Superior temporal gyrus (tissue), 1 donor: Measurements from ENCODE around the gene LMBR1.

Experiments
- DNase-seq: peaks from one replicate; pipeline ENCODE4 v3.0.0-alpha.2; 2016; ENCODE audit errors: extremely low spot score

Gene LMBR1

GRCh38 chr7:156795415-156795814 is 97.6 kb downstream of the LMBR1 start:
- DNase-seq, result no peak

- no peak for DNase-seq
Measured at GRCh38 chr7:156793334-156793733, 99.6 kb downstream of the LMBR1 start.

- DNase-seq, result no peak
Measured at GRCh38 chr7:156792611-156793010, 100.4 kb downstream of the LMBR1 start.

GRCh38 chr7:156791241-156791640 is 101.7 kb downstream of the LMBR1 start:
- no peak for DNase-seq

- DNase-seq, result no peak
Measured at GRCh38 chr7:156790264-156790663, 102.7 kb downstream of the LMBR1 start.

- no peak for DNase-seq
Measured at GRCh38 chr7:156785998-156786543, 106.9 kb downstream of the LMBR1 start.

GRCh38 chr7:156783864-156784263 is 109.1 kb downstream of the LMBR1 start:
- DNase-seq, result no peak

- no peak for DNase-seq
Measured at GRCh38 chr7:156781972-156782371, 111.0 kb downstream of the LMBR1 start.

- DNase-seq, result no peak
Measured at GRCh38 chr7:156780724-156781455, 112.1 kb downstream of the LMBR1 start.

GRCh38 chr7:156778668-156779067 is 114.3 kb downstream of the LMBR1 start:
- DNase-seq, result no peak

GRCh38 chr7:156778201-156778600 is 114.8 kb downstream of the LMBR1 start:
- DNase-seq, result no peak

- no peak for DNase-seq
Measured at GRCh38 chr7:156777364-156778069, 115.5 kb downstream of the LMBR1 start.

GRCh38 chr7:156776527-156776926 is 116.5 kb downstream of the LMBR1 start:
- no peak for DNase-seq

GRCh38 chr7:156773966-156774365 is 119.0 kb downstream of the LMBR1 start:
- no peak for DNase-seq

GRCh38 chr7:156772725-156773124 is 120.3 kb downstream of the LMBR1 start:
- DNase-seq, result no peak

GRCh38 chr7:156768698-156769472 is 124.1 kb downstream of the LMBR1 start:
- no peak for DNase-seq

GRCh38 chr7:156766666-156767065 is 126.3 kb downstream of the LMBR1 start:
- DNase-seq, result no peak

- no peak for DNase-seq
Measured at GRCh38 chr7:156765901-156766656, 126.9 kb downstream of the LMBR1 start.

- no peak for DNase-seq
Measured at GRCh38 chr7:156764766-156765165, 128.2 kb downstream of the LMBR1 start.

GRCh38 chr7:156764016-156764669 is 128.8 kb downstream of the LMBR1 start:
- peak; percentile 90 for DNase-seq
